ENCODE results near the gene BMP5.

The BMP5 gene

GRCh38 chr6:55866128-55866527 is 9.3 kb downstream of the BMP5 start:
- DNase-seq (ENCODE audit: low spot score), result no peak
- TF ChIP-seq, protein P1, sequence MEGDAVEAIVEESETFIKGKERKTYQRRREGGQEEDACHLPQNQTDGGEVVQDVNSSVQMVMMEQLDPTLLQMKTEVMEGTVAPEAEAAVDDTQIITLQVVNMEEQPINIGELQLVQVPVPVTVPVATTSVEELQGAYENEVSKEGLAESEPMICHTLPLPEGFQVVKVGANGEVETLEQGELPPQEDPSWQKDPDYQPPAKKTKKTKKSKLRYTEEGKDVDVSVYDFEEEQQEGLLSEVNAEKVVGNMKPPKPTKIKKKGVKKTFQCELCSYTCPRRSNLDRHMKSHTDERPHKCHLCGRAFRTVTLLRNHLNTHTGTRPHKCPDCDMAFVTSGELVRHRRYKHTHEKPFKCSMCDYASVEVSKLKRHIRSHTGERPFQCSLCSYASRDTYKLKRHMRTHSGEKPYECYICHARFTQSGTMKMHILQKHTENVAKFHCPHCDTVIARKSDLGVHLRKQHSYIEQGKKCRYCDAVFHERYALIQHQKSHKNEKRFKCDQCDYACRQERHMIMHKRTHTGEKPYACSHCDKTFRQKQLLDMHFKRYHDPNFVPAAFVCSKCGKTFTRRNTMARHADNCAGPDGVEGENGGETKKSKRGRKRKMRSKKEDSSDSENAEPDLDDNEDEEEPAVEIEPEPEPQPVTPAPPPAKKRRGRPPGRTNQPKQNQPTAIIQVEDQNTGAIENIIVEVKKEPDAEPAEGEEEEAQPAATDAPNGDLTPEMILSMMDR (IDR thresholded peaks at IDR 0.05; ENCODE audit: borderline replicate concordance, control extremely low read depth, extremely low read depth, insufficient read depth, missing control alignments), result no peak
- in situ Hi-C loops (cut with MboI; ENCODE audit: low sequenced_read_pairs, unreplicated experiment), result no loop called here

DNA sequence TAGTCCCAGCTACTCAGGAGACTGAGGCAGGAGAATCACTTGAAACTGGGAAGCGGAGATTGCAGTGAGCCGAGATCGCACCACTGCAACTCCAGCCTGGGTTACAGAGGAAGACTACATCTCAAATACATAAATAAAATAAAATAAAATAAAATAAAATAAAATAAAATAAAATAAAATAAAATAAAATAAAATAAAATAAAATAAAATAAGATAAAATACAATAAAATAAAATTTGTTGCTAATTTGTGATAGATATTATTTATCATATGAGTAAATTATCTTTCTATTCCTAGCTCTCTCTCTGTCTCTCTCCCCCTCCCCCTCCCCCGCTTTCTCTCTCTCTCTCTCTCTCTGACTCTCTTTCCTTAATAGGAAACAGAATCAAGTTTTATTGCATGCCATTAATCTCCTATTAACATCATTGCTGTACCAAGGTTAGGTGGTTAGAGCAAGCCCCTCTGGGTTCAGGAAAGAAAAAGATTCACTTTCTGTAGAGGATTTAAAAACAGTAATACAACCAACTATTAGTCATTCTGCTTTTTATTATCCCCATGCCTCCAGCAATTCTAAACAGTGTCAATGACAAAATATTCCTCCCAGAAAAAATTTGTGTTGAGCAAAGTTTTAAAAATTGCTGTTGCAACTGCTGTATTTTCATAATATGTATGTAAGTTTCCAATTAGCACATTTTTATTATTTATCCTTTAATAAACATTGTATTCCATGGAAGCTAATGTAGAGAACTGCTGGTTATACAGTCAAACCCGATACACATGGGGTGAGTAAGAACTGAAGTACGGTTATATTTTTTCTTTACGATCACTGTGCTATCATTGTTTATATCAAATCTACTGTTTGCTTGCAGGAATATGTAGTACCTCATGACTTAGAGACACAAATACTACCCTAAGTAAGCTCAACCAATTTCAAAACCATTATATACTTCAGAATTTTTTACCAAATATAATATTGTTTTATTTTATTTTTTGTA is 22.1 kb downstream of the BMP5 start:
- TF ChIP-seq, protein P1 (IDR thresholded peaks at IDR 0.05; ENCODE audit: borderline replicate concordance, control extremely low read depth, extremely low read depth, insufficient read depth, missing control alignments), result no peak
- in situ Hi-C loops (cut with MboI; ENCODE audit: low sequenced_read_pairs, unreplicated experiment), result no loop called here
- no peak for DNase-seq (ENCODE audit: low spot score)

GRCh38 chr6:55841341-55841740 is 34.0 kb downstream of the BMP5 start:
- no peak for DNase-seq (ENCODE audit: low spot score)
- TF ChIP-seq, protein P1 (IDR thresholded peaks at IDR 0.05; ENCODE audit: borderline replicate concordance, control extremely low read depth, extremely low read depth, insufficient read depth, missing control alignments), result no peak

GRCh38 chr6:55839080-55839479 is 36.3 kb downstream of the BMP5 start:
- TF ChIP-seq, protein P1 (IDR thresholded peaks at IDR 0.05; ENCODE audit: borderline replicate concordance, control extremely low read depth, extremely low read depth, insufficient read depth, missing control alignments), result no peak
- in situ Hi-C loops (cut with MboI; ENCODE audit: low sequenced_read_pairs, unreplicated experiment), result no loop called here
- no peak for DNase-seq (ENCODE audit: low spot score)

More at GRCh38 chr6:55841341-55841740, 34.0 kb downstream of the BMP5 start:
- in situ Hi-C loops (cut with MboI; ENCODE audit: low sequenced_read_pairs, unreplicated experiment), result no loop called here

DNA sequence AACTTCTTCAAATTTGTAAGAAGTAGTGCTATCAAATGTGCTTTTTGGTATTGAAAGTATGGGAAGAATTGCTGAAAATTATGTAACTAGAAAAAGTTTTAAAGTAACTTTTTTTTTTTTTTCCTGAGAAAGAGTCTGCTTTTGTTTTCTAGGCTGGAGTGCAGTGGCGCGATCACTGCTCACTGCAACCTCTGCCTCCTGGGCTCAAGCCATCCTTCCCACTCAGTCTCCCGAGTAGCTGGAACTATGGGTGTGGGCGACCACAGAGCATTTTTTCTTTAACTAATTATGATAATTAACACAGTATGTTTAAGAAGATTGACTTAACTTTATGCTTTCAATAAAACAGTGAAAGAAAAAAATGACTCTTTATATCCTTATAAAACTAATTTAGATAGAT is 38.4 kb downstream of the BMP5 start:
- DNase-seq (ENCODE audit: low spot score), result no peak
- TF ChIP-seq, protein P1 (IDR thresholded peaks at IDR 0.05; ENCODE audit: borderline replicate concordance, control extremely low read depth, extremely low read depth, insufficient read depth, missing control alignments), result no peak
- in situ Hi-C loops (cut with MboI; ENCODE audit: low sequenced_read_pairs, unreplicated experiment), result no loop called here

DNA sequence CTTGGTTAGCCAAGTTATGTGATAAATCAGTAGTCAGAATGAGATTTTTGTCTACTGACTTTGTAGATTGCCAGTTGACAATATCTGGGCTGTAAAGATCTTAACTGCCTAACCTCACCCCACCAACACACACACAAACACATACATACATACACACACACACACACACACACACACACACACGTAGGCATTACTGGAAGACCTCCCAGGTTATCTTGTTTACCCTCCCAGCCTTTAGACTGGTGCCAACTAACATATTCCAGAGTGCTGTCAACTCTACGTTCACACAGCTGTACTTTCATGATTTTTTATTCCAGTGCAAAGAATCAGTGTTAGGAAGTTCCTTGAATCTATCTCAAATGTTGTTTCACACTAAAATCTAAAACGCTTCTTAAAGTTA is 38.9 kb downstream of the BMP5 start:
- in situ Hi-C loops (cut with MboI; ENCODE audit: low sequenced_read_pairs, unreplicated experiment), result no loop called here
- DNase-seq (ENCODE audit: low spot score), result no peak
- TF ChIP-seq, protein P1 (IDR thresholded peaks at IDR 0.05; ENCODE audit: borderline replicate concordance, control extremely low read depth, extremely low read depth, insufficient read depth, missing control alignments), result no peak
